Loucy (cell line): ENCODE data around the gene DPYSL4.

Source experiments
- H2AFZ ChIP-seq: fragments of 200-600 bp; sonication (generic); 2 replicates; pipeline ENCODE4 v1.6.0; 2016; ENCODE audit warnings: antibody characterized with exemption, mild to moderate bottlenecking, low read length, moderate library complexity
- H3F3A ChIP-seq: fragments of 200-600 bp; 2 replicates; pipeline ENCODE4 v1.6.0; 2016; ENCODE audit warnings: antibody characterized with exemption, low read depth, mild to moderate bottlenecking
- H3K27me3 ChIP-seq: fragments of 200-600 bp; sonication (generic); 2 replicates; pipeline ENCODE4 v1.6.1; 2014; ENCODE audit warnings: low read length, mild to moderate bottlenecking; ENCODE audit not compliant: insufficient read depth, poor library complexity, severe bottlenecking
- H3K36me3 ChIP-seq: fragments of 200-600 bp; sonication (generic); 2 replicates; pipeline ENCODE4 v1.6.1; 2016; ENCODE audit warnings: low read length; ENCODE audit not compliant: insufficient read depth
- H3K4me1 ChIP-seq: fragments of 200-600 bp; sonication (generic); 2 replicates; pipeline ENCODE4 v1.5.1; 2014; ENCODE audit warnings: low read length, mild to moderate bottlenecking; ENCODE audit not compliant: insufficient read depth, poor library complexity, severe bottlenecking
- H3K4me2 ChIP-seq: fragments of 200-600 bp; sonication (generic); 2 replicates; pipeline ENCODE4 v1.6.0; 2014; ENCODE audit warnings: antibody characterized with exemption, low read length, low read depth, mild to moderate bottlenecking; ENCODE audit not compliant: poor library complexity, severe bottlenecking
- H3K4me3 ChIP-seq: fragments of 200-600 bp; sonication (generic); 2 replicates; pipeline ENCODE4 v1.5.1; 2014; ENCODE audit warnings: low read length, mild to moderate bottlenecking, mixed read lengths; ENCODE audit not compliant: poor library complexity, severe bottlenecking
- H3K79me2 ChIP-seq: fragments of 200-600 bp; sonication (generic); 2 replicates; pipeline ENCODE4 v1.6.1; 2014; ENCODE audit warnings: low read length; ENCODE audit not compliant: insufficient read depth
- H3K9ac ChIP-seq: fragments of 200-600 bp; sonication (generic); 2 replicates; pipeline ENCODE4 v1.6.0; 2014; ENCODE audit warnings: mild to moderate bottlenecking, low read depth, low read length, moderate library complexity; ENCODE audit not compliant: poor library complexity, severe bottlenecking
- H3K9me2 ChIP-seq: fragments of 200-600 bp; sonication (generic); replicated peaks from 2 replicates; pipeline ENCODE4 v1.6.1; 2016; ENCODE audit warnings: low read depth, low read length, mixed read lengths
- H3K9me3 ChIP-seq: fragments of 200-600 bp; sonication (generic); 2 replicates; pipeline ENCODE4 v1.6.1; 2014; ENCODE audit warnings: mild to moderate bottlenecking, antibody characterized with exemption, low read length, low read depth; ENCODE audit not compliant: insufficient read depth
- H4K20me1 ChIP-seq: fragments of 200-600 bp; sonication (generic); 2 replicates; pipeline ENCODE4 v1.6.0; 2014; ENCODE audit warnings: antibody characterized with exemption, low read length, mild to moderate bottlenecking; ENCODE audit not compliant: insufficient read depth, poor library complexity, severe bottlenecking
- CTCF ChIP-seq: fragments of 200-600 bp; sonication (generic); conservative IDR thresholded peaks from 2 replicates; pipeline ENCODE4 v1.5.1; 2014; ENCODE audit warnings: mild to moderate bottlenecking, antibody characterized with exemption, low read length
- EZH2phosphoT487 ChIP-seq: fragments of 200-600 bp; IDR thresholded peaks from 2 replicates; pipeline ENCODE4 v1.6.1; 2018; ENCODE audit warnings: antibody characterized with exemption, mild to moderate bottlenecking, moderate library complexity, borderline replicate concordance

The DPYSL4 gene

GRCh38 chr10:132138596-132138995, 48.2 kb upstream of the DPYSL4 start:
- no peak overlapping the region for H3K4me2 ChIP-seq
- H3K9me3 ChIP-seq = no peaks in the 10 kb centered on the region
- no peaks in the 10 kb centered on the region for H3K27me3 ChIP-seq
- H2AFZ ChIP-seq = no peak overlapping the region
- no peak overlapping the region for H3K4me3 ChIP-seq
- H3K9me2 ChIP-seq = no peaks in the 10 kb centered on the region
- no peaks in the 10 kb centered on the region for H3K79me2 ChIP-seq
- no peak overlapping the region for H3K9ac ChIP-seq
- H4K20me1 ChIP-seq = no peaks in the 10 kb centered on the region
- H3F3A ChIP-seq = no peaks in the 10 kb centered on the region
- H3K4me1 ChIP-seq = no peaks in the 10 kb centered on the region
- no peak for TF ChIP-seq CTCF
- no peak for TF ChIP-seq EZH2phosphoT487
- H3K36me3 ChIP-seq = no peaks in the 10 kb centered on the region

GRCh38 chr10:132139526-132139925, 47.2 kb upstream of the DPYSL4 start:
- Histone ChIP-seq H2AFZ (no peak overlapping the region), H3K4me3 (no peak overlapping the region), H3K9me3 (no peaks in the 10 kb centered on the region), H3K9ac (no peak overlapping the region), H3K4me1 (no peaks in the 10 kb centered on the region), H3K36me3 (no peaks in the 10 kb centered on the region), H3K79me2 (no peaks in the 10 kb centered on the region), H4K20me1 (no peaks in the 10 kb centered on the region), H3K9me2 (no peaks in the 10 kb centered on the region), H3K27me3 (no peaks in the 10 kb centered on the region), H3K4me2 (no peak overlapping the region), H3F3A (no peaks in the 10 kb centered on the region)
- TF ChIP-seq CTCF (no peak), EZH2phosphoT487 (no peak)

GRCh38 chr10:132140167-132140925, 46.4 kb upstream of the DPYSL4 start:
- Histone ChIP-seq H3K79me2 (no peaks in the 10 kb centered on the region), H3K9ac (no peak overlapping the region), H3K4me1 (no peaks in the 10 kb centered on the region), H3F3A (no peaks in the 10 kb centered on the region), H4K20me1 (no peaks in the 10 kb centered on the region), H3K4me2 (no peak overlapping the region), H3K9me2 (no peaks in the 10 kb centered on the region), H3K36me3 (no peaks in the 10 kb centered on the region), H2AFZ (no peak overlapping the region), H3K4me3 (no peak overlapping the region), H3K27me3 (no peaks in the 10 kb centered on the region), H3K9me3 (no peaks in the 10 kb centered on the region)
- no peak for TF ChIP-seq CTCF
- no peak for TF ChIP-seq EZH2phosphoT487
